Measurements from ENCODE around the gene DUSP19. TPM values are rescaled to one million over a fixed set of nuclear protein-coding genes. Genes with fewer than 3 reads are reported as not detected.

The DUSP19 gene
- total and polyA plus RNA-seq, 2 experiments from 2014 or later, result 1.2 to 4.7 TPM

DNA sequence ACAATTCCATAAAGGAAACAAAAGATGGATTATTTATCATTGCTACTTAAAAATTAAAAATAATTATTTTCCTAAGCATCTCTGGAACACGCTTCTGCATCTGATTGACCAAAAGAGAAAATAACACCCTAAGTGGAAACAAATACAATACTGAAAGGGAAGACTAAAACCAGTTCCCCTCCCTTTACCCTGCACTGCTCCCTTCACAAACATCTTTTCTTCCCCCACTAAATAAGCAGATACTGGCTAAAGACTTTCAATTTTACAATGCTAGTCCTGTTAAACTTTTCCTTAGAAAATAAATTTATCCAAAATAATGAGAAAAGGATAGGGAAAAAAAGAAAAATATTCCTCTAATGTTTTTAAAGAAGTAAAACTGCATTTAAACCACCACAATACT is 44.6 kb upstream of the DUSP19 start:
- Histone ChIP-seq H3K36me3 (replicated peaks; ENCODE audit: insufficient read depth, low read depth) (no peaks in the 10 kb centered on the region), H3K9me3 (ENCODE audit: low read depth) (no peaks in the 10 kb centered on the region), H3K9me2 (replicated peaks; ENCODE audit: insufficient read depth) (no peaks in the 10 kb centered on the region), H3K4me1 (ENCODE audit: insufficient read depth) (peaks cover 32% of the 10 kb centered on the region), H2AFZ (no peak overlapping the region), H3K27ac (no peak overlapping the region), H3K4me3 (no peak overlapping the region), H3K27me3 (no peaks in the 10 kb centered on the region), H3K4me2 (peak overlapping the region; percentile 72), H3K79me2 (peaks cover 89% of the 10 kb centered on the region), H4K20me1 (ENCODE audit: insufficient read depth, poor library complexity, severe bottlenecking) (peaks cover 81% of the 10 kb centered on the region)
- TF ChIP-seq EZH2phosphoT487 (IDR thresholded peaks at IDR 0.05; ENCODE audit: low read depth, severe bottlenecking, unreplicated experiment) (no peak), EZH2 (IDR thresholded peaks at IDR 0.05; ENCODE audit: borderline replicate concordance) (no peak)
- TF ChIP-seq, protein P1, sequence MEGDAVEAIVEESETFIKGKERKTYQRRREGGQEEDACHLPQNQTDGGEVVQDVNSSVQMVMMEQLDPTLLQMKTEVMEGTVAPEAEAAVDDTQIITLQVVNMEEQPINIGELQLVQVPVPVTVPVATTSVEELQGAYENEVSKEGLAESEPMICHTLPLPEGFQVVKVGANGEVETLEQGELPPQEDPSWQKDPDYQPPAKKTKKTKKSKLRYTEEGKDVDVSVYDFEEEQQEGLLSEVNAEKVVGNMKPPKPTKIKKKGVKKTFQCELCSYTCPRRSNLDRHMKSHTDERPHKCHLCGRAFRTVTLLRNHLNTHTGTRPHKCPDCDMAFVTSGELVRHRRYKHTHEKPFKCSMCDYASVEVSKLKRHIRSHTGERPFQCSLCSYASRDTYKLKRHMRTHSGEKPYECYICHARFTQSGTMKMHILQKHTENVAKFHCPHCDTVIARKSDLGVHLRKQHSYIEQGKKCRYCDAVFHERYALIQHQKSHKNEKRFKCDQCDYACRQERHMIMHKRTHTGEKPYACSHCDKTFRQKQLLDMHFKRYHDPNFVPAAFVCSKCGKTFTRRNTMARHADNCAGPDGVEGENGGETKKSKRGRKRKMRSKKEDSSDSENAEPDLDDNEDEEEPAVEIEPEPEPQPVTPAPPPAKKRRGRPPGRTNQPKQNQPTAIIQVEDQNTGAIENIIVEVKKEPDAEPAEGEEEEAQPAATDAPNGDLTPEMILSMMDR (IDR thresholded peaks at IDR 0.05; ENCODE audit: poor library complexity), result no peak
- 93% methylated on average over 1 of the region's 1 CpG for WGBS (ENCODE audit: low lambda C conversion rate, missing lambda C conversion rate)
- no peak for DNase-seq (ENCODE audit: low spot score)

DNA sequence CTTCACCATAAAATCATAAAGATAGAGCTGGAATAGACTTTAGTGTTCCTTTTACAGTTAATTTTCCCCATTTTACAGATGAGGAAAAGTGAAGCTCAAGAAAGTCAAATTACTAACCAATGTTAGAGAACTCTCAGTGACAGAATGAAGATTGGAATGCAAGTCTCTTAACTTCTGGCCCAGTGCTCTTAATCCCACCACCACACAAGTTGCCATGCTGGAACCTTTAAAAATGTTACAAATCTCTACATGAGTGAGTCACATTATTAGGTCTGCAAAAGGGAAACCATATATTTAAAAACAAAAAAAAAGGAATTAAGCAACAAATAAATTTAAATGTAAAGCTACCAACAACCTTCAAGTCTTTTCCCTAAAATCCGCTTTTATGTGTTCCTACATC is 43.7 kb upstream of the DUSP19 start:
- WGBS (ENCODE audit: low lambda C conversion rate, missing lambda C conversion rate), result 100% methylated on average over 1 of the region's 1 CpG
- Histone ChIP-seq H3K9me2 (replicated peaks; ENCODE audit: insufficient read depth) (no peaks in the 10 kb centered on the region), H3K9me3 (ENCODE audit: low read depth) (no peaks in the 10 kb centered on the region), H3K4me3 (peak overlapping the region; percentile 3), H3K79me2 (peaks cover 81% of the 10 kb centered on the region), H3K4me2 (peak overlapping the region; percentile 72), H3K27me3 (no peaks in the 10 kb centered on the region), H2AFZ (no peak overlapping the region), H3K4me1 (ENCODE audit: insufficient read depth) (peaks cover 37% of the 10 kb centered on the region), H4K20me1 (ENCODE audit: insufficient read depth, poor library complexity, severe bottlenecking) (peaks cover 73% of the 10 kb centered on the region), H3K36me3 (replicated peaks; ENCODE audit: insufficient read depth, low read depth) (no peaks in the 10 kb centered on the region), H3K27ac (no peak overlapping the region)
- no peak for TF ChIP-seq EZH2phosphoT487 (IDR thresholded peaks at IDR 0.05; ENCODE audit: low read depth, severe bottlenecking, unreplicated experiment)
- TF ChIP-seq EZH2 (IDR thresholded peaks at IDR 0.05; ENCODE audit: borderline replicate concordance), result no peak
- TF ChIP-seq, protein P1 (IDR thresholded peaks at IDR 0.05; ENCODE audit: poor library complexity), result no peak
- DNase-seq (ENCODE audit: low spot score), result no peak

DNA sequence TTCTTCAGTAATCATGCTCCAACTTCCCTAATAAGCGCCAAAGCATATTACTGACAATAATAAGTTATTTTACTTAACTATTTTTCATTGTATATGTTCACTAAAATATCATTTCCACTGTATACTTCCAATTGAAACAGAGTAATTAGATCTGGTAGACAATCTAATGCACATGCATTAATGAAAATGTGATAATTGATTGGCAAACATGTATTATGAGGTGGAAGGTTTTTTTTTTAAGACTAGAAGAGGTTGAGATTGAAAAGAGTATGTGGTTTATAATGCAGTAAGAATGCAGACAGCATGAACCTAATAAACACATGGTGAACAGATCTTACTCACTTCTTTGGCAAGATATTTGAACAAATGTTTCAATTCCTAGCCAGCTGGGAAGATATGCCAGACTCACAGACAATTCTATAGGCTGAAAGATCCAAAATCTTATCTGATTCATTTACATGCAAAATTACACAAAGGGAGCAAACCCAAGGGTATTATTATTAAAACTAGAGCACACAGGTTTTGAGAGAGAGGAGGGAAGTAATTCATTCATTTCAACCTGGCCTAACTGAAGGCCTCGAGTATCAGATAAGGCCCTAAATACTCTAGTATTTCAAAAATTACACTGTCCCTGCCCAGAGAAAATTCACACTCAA is 43.1 kb upstream of the DUSP19 start:
- Histone ChIP-seq H3K36me3 (replicated peaks; ENCODE audit: insufficient read depth, low read depth) (no peaks in the 10 kb centered on the region), H3K4me2 (peak overlapping the region; percentile 72), H3K9me2 (replicated peaks; ENCODE audit: insufficient read depth) (no peaks in the 10 kb centered on the region), H3K4me1 (ENCODE audit: insufficient read depth) (peaks cover 37% of the 10 kb centered on the region), H3K27ac (peak overlapping the region; percentile 18), H4K20me1 (ENCODE audit: insufficient read depth, poor library complexity, severe bottlenecking) (peaks cover 67% of the 10 kb centered on the region), H3K9me3 (ENCODE audit: low read depth) (no peaks in the 10 kb centered on the region), H3K27me3 (no peaks in the 10 kb centered on the region), H2AFZ (no peak overlapping the region), H3K79me2 (peaks cover 75% of the 10 kb centered on the region), H3K4me3 (peak overlapping the region; percentile 55)
- no peak for TF ChIP-seq EZH2 (IDR thresholded peaks at IDR 0.05; ENCODE audit: borderline replicate concordance)
- TF ChIP-seq, protein P1 (IDR thresholded peaks at IDR 0.05; ENCODE audit: poor library complexity), result no peak
- no peak for TF ChIP-seq EZH2phosphoT487 (IDR thresholded peaks at IDR 0.05; ENCODE audit: low read depth, severe bottlenecking, unreplicated experiment)
- no peak for DNase-seq (ENCODE audit: low spot score)
- 57% methylated on average over 2 of the region's 2 CpGs for WGBS (ENCODE audit: low lambda C conversion rate, missing lambda C conversion rate)

Data from hepatocyte (in vitro differentiated cells).